Prostate gland (tissue), 2 donors: ENCODE results near the gene TM4SF18.

Experiments
- CTCF ChIP-seq, 4 experiments: fragments of 200-600 bp in 2 of 4; fragments of 450-650 bp in 2 of 4; sonication (generic) in 2 of 4; IDR thresholded peaks; 1 replicate in 3 of 4; 2 replicates in 1 of 4; pipeline ENCODE4 v1.5.1; 2016 to 2019; ENCODE audit warnings: antibody characterized with exemption in 4 of 4, mild to moderate bottlenecking in 2 of 4, moderate library complexity in 2 of 4
- POLR2A ChIP-seq: fragments of 450-650 bp; IDR thresholded peaks from one replicate; pipeline ENCODE4 v1.6.1; 2016; ENCODE audit warnings: antibody characterized with exemption, mild to moderate bottlenecking
- POLR2AphosphoS5 ChIP-seq: sonication (generic); formaldehyde crosslinking; IDR thresholded peaks from one replicate; pipeline ENCODE4 v1.6.1; 2017; ENCODE audit warnings: antibody characterized with exemption

GRCh38 chr3:149277331-149277813, 56.1 kb downstream of the TM4SF18 start:
- no peak for TF ChIP-seq CTCF (IDR thresholded peaks at IDR 0.05)
- TF ChIP-seq POLR2A, result no peak
- peak; percentile 60 for TF ChIP-seq POLR2AphosphoS5
